Upper lobe of left lung (tissue), 4 donors: ENCODE measurements around the gene BTBD10.
A peak's percentile ranks its signal among the peaks of the same experiment; 100 is the strongest.

ENCODE experiments used
- CTCF ChIP-seq, 6 experiments: fragments of 450-650 bp in 4 of 6; fragments of 200-600 bp in 2 of 6; sonication (generic) in 2 of 6; IDR thresholded peaks; one replicate each; pipeline ENCODE4 v1.5.1; 2016 to 2019; ENCODE audit warnings: antibody characterized with exemption in 6 of 6
- POLR2A ChIP-seq, 4 donors: fragments of 450-650 bp; IDR thresholded peaks; one replicate each; pipeline ENCODE4 v1.5.1; 2016 to 2017; ENCODE audit warnings: antibody characterized with exemption in 4 of 4, mild to moderate bottlenecking in 2 of 4
- POLR2AphosphoS5 ChIP-seq, 2 donors: sonication (generic); formaldehyde crosslinking; IDR thresholded peaks; one replicate each; pipeline ENCODE4 v1.5.1; 2017; ENCODE audit warnings: antibody characterized with exemption in 2 of 2

GRCh38 chr11:13465909-13466371 lies 2.9 kb upstream of the BTBD10 start:
- TF ChIP-seq CTCF (IDR thresholded peaks at IDR 0.05) = peak in 5 of 6 experiments; percentile 30 to 60 (median 35)
- TF ChIP-seq POLR2AphosphoS5 (IDR thresholded peaks at IDR 0.05) = no peak
- TF ChIP-seq POLR2A (IDR thresholded peaks at IDR 0.05) = no peak
